HEK293T (cell line): ENCODE measurements around the gene DOK6.

Experiments used
- CTCF ChIA-PET: fragments of 350-600 bp; formaldehyde crosslinking; extraction: SDS; loops from one replicate; lab custom pipeline; 2021; ENCODE audit warnings: antibody characterized with exemption, inconsistent platforms; lab: Yijun Ruan, JAX
- POLR2A ChIA-PET: fragments of 350-600 bp; formaldehyde crosslinking; extraction: SDS; loops from one replicate; lab custom pipeline; 2020; ENCODE audit warnings: antibody characterized with exemption, inconsistent platforms; lab: Yijun Ruan, JAX
- DNase-seq: peaks from one replicate; pipeline ENCODE4 v3.0.0; 2012; ENCODE audit warnings: mixed read lengths; ENCODE audit errors: extremely low spot score
- ARNT ChIP-seq: fragments of 450-650 bp; IDR thresholded peaks from 2 replicates; pipeline ENCODE4 v1.6.1; 2017; ENCODE audit warnings: mild to moderate bottlenecking
- BHLHE40 ChIP-seq: fragments of 450-650 bp; IDR thresholded peaks from 2 replicates; pipeline ENCODE4 v1.6.1; 2016; ENCODE audit warnings: mild to moderate bottlenecking, moderate library complexity, borderline replicate concordance
- CTBP1 ChIP-seq: fragments of 450-650 bp; IDR thresholded peaks from 2 replicates; pipeline ENCODE4 v1.6.1; 2016; ENCODE audit warnings: borderline replicate concordance
- ELF4 ChIP-seq: fragments of 450-650 bp; IDR thresholded peaks from 2 replicates; pipeline ENCODE4 v1.6.1; 2017; ENCODE audit warnings: antibody characterized with exemption
- FOXA1 ChIP-seq: fragments of 450-650 bp; IDR thresholded peaks from 2 replicates; pipeline ENCODE4 v1.6.1; 2016; ENCODE audit warnings: mild to moderate bottlenecking
- FOXK2 ChIP-seq: fragments of 450-650 bp; IDR thresholded peaks from 2 replicates; pipeline ENCODE4 v1.6.1; 2016; ENCODE audit warnings: mild to moderate bottlenecking
- FOXM1 ChIP-seq: fragments of 450-650 bp; IDR thresholded peaks from 2 replicates; pipeline ENCODE4 v1.6.1; 2017; ENCODE audit warnings: mild to moderate bottlenecking, borderline replicate concordance
- HDGF ChIP-seq: fragments of 450-650 bp; IDR thresholded peaks from 2 replicates; pipeline ENCODE4 v1.6.1; 2017; ENCODE audit warnings: antibody characterized with exemption, borderline replicate concordance
- L3MBTL2 ChIP-seq: fragments of 450-650 bp; conservative IDR thresholded peaks from 2 replicates; pipeline ENCODE4 v1.6.1; 2016; ENCODE audit warnings: mild to moderate bottlenecking
- LEF1 ChIP-seq: fragments of 450-650 bp; IDR thresholded peaks from 2 replicates; pipeline ENCODE4 v1.6.1; 2017; ENCODE audit warnings: mild to moderate bottlenecking, borderline replicate concordance
- NFRKB ChIP-seq: fragments of 450-650 bp; IDR thresholded peaks from 2 replicates; pipeline ENCODE4 v1.6.1; 2016; ENCODE audit warnings: mild to moderate bottlenecking, moderate library complexity
- SP1 ChIP-seq: fragments of 450-650 bp; IDR thresholded peaks from 2 replicates; pipeline ENCODE4 v1.6.1; 2017
- SUZ12 ChIP-seq: fragments of 450-650 bp; IDR thresholded peaks from 2 replicates; pipeline ENCODE4 v1.6.1; 2016; ENCODE audit warnings: mild to moderate bottlenecking
- TARDBP ChIP-seq: fragments of 450-650 bp; IDR thresholded peaks from 2 replicates; pipeline ENCODE4 v1.6.1; 2016
- ZNF384 ChIP-seq: fragments of 450-650 bp; IDR thresholded peaks from 2 replicates; pipeline ENCODE4 v1.6.1; 2016
- TF ChIP-seq, protein P1 (sequence below): fragments of 450-650 bp; IDR thresholded peaks from 2 replicates; pipeline ENCODE4 v1.6.1; 2016

DOK6 gene

DNA sequence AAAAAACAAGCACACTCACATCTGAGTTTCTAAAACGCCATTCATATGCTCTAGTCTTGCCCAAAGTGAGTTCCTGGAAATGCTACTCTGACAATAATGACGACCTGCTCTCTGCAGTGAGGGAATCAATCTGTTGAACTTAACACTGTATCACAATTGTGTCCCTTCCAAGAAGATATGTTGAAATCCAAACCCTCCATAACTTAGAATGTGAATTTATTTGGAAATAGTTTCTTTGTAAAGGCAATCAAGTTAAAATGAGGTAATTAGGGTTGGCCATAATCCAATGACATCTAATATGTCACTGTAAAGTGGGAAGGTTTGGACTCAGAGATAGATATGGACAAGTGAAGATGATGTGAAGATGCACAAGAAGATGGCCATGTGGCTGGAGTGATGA, 282.5 kb downstream of the DOK6 start:
- TF ChIP-seq, protein P1, sequence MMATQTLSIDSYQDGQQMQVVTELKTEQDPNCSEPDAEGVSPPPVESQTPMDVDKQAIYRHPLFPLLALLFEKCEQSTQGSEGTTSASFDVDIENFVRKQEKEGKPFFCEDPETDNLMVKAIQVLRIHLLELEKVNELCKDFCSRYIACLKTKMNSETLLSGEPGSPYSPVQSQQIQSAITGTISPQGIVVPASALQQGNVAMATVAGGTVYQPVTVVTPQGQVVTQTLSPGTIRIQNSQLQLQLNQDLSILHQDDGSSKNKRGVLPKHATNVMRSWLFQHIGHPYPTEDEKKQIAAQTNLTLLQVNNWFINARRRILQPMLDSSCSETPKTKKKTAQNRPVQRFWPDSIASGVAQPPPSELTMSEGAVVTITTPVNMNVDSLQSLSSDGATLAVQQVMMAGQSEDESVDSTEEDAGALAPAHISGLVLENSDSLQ: no peak
- TF ChIP-seq FOXA1: no peak
- DNase-seq: no peak
- ChIA-PET CTCF (no interaction called here), POLR2A (no interaction called here)

- ChIA-PET CTCF (no interaction called here), POLR2A (no interaction called here)
- DNase-seq: no peak
- TF ChIP-seq FOXK2 (no peak), SUZ12 (no peak), BHLHE40 (no peak)
Observed at GRCh38 chr18:69684789-69685188, 284.1 kb downstream of the DOK6 start.

DNA sequence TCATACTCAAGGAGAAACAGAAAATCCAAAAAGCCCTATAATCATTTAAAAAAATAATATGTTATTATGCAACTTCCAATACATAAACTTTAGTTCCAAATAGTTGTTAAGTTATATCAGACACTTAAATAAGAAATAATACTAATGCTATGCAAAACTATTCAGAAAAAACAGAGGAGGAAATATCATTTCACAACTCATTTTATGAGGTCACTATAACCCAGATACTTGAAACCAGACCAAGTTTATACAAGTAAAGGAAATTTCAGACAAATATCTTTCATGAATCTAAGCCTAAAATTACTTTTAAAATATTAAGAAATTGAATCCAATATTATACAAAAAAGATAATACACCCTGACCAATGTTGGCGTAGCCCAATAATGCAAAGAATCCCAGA, 286.2 kb downstream of the DOK6 start:
- TF ChIP-seq ARNT (no peak), LEF1 (no peak), SP1 (no peak), FOXA1 (no peak)
- no peak for DNase-seq
- ChIA-PET CTCF (no interaction called here), POLR2A (no interaction called here)

DNA sequence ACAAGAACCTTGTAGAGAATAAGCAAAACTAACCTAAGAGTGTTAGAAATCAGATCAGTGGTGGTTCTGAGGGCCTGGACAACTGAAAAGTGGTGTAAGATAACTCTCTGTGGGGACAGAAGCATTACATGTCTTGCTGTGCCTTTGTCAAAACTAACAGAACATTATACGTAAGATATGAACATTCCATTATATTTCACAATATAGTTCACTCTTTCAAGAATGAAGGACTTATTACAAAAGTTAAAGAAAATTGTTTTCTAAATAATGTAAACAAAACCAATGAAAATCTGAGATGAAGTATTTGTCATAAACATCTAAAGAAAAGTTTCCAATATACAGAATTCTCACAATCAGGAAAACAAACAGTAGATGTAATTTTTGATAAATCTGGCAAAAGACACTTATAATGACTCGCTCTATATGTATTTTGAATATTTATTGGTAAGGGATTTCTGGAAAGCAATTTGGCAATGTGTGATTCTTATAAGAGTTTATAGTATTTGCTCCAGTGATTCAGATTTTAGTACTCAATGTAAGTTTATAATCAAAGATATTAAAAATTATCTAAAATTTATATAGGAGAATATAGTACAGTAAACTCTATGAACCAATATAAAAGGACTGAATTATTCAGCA, 288.6 kb downstream of the DOK6 start:
- ChIA-PET POLR2A (no interaction called here), CTCF (no interaction called here)
- no peak for TF ChIP-seq FOXK2
- no peak for TF ChIP-seq SUZ12
- no peak for TF ChIP-seq FOXM1
- no peak for TF ChIP-seq ARNT
- TF ChIP-seq ZNF384: no peak
- TF ChIP-seq FOXA1: no peak
- no peak for TF ChIP-seq LEF1
- no peak for TF ChIP-seq TARDBP
- TF ChIP-seq NFRKB: no peak
- TF ChIP-seq ELF4: no peak
- TF ChIP-seq SP1: no peak
- TF ChIP-seq HDGF: no peak
- no peak for DNase-seq

DNA sequence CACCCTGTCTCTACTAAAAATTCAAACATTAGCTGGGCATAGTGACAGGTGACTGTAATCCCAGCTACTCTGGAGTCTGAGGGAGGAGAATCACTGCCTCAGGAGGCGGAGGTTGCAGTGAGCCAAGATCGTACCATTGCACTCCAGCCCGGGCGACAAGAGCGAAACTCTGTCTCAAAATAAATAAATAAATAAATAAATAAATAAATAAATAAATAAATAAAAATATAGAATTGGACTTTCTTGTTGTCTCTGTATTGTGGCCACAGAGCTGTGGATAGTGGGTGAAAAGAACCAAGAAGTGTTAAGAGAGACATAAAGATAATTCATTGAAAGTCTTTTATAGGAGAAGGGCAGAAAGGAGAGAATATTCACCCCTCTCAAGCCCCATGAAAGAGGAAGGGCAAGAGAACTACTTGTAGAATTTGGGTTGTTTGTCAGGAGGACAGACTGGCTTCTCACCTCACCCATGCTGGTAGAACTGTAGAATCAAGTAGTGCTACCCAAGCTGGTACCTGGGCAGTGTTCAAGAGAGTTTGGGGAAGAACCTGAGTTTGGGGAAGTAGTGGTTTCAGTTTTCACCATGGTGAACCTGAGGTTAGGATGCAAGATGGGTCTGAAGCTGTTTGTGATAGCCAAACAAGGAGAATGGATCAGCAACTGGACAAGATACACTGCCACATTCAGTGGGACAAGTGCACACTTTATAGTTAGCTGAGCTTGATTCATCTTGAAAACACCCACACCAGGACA, 290.5 kb downstream of the DOK6 start:
- TF ChIP-seq FOXK2 (no peak), FOXM1 (no peak), NFRKB (no peak), HDGF (no peak), TARDBP (no peak), BHLHE40 (no peak), FOXA1 (no peak), ZNF384 (no peak), L3MBTL2 (no peak), SUZ12 (no peak), ELF4 (no peak), ARNT (no peak), SP1 (no peak), LEF1 (no peak)
- TF ChIP-seq, protein P1: no peak
- DNase-seq: no peak
- CTCF ChIA-PET: no interaction called here
- POLR2A ChIA-PET: no interaction called here

DNA sequence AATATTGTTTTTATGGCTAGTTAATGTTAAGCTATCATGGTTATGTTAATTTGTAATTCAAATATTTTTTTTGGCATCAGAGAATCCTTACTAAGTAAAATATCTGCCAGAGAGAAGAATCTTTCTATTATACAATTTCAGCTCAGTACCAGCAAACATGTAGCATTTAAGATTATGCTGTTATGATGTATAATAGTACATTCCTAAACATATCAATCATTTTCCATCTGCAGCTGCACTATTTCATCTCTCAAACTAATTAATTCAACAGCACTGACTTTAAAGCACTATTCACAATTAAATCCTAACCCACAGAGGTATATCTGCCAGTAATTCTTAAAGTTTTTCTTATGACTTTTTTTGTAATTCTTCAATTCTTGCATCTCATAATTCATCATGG, 296.4 kb downstream of the DOK6 start:
- DNase-seq: no peak
- ChIA-PET POLR2A (no interaction called here), CTCF (interaction anchor here (0.9 kb wide), 1 partner anchor 16 kb away, joined by 3 read pairs; no protein-coding TSS in a partner anchor)
- TF ChIP-seq L3MBTL2 (no peak), ZNF384 (no peak), FOXK2 (no peak), LEF1 (no peak), TARDBP (no peak), ELF4 (no peak), FOXM1 (no peak), SUZ12 (no peak), FOXA1 (no peak), SP1 (no peak), NFRKB (no peak), HDGF (no peak), CTBP1 (no peak), ARNT (no peak), BHLHE40 (no peak)
- TF ChIP-seq, protein P1: no peak
